A549 (cell line): ENCODE data around the gene NFE2L2. TPM values are rescaled to one million over a fixed set of nuclear protein-coding genes. Genes with fewer than 3 reads are reported as not detected.
"Not testable (repeated sequence)": the region's sequence is repeated elsewhere in the genome, so short reads cannot be mapped to it uniquely, and the experiment has no call there.

Experiments used
- ATAC-seq, 2 experiments: fragments of 200-7000 bp in 1 of 2; fragments of >200 bp in 1 of 2; cut with Nextera tagmentation in 1 of 2; cut with Tn5 transposase in 1 of 2; 3 replicates each; pipeline versions ENCODE4 v1.8.0 to v1.9.1; 2018 to 2020; ENCODE audit warnings: mild to moderate bottlenecking in 1 of 2, moderate library complexity in 1 of 2
- CTCF ChIA-PET: fragments of 300-600 bp; sonication (Branson Sonifier 250); formaldehyde crosslinking; extraction: SDS; loops from one replicate; lab custom pipeline; 2021; ENCODE audit warnings: antibody characterized with exemption, inconsistent platforms; lab: Yijun Ruan, JAX
- POLR2A ChIA-PET: fragments of 350-600 bp; formaldehyde crosslinking; extraction: SDS; loops from one replicate; lab custom pipeline; 2021; ENCODE audit warnings: antibody characterized with exemption, inconsistent platforms; lab: Yijun Ruan, JAX
- DNase-seq, 2 experiments: peaks; one replicate each; pipeline versions ENCODE4 v3.0.0 to v3.0.0-alpha.2; 2011 to 2016; ENCODE audit warnings: low read depth in 1 of 2, low spot score in 1 of 2
- FAIRE-seq: peaks from 2 replicates; lab custom pipeline; 2011; peaks lifted over from hg19 to GRCh38; lab: Jason Lieb, UNC
- H3K27ac ChIP-seq, 2 experiments: fragments of >200 bp; sonication (Bioruptor Twin); formaldehyde crosslinking; 3 replicates each; pipeline ENCODE4 v1.5.1; 2016 to 2017
- H3K4me1 ChIP-seq: fragments of >200 bp; sonication (Bioruptor Twin); formaldehyde crosslinking; 3 replicates; pipeline ENCODE4 v1.6.1; 2016
- H3K4me2 ChIP-seq: fragments of >200 bp; sonication (Bioruptor Twin); formaldehyde crosslinking; 3 replicates; pipeline ENCODE4 v1.6.1; 2016
- H3K4me3 ChIP-seq: fragments of >200 bp; sonication (Bioruptor Twin); formaldehyde crosslinking; 3 replicates; pipeline ENCODE4 v1.5.1; 2016
- H3K9me3 ChIP-seq: fragments of >200 bp; sonication (Bioruptor Twin); formaldehyde crosslinking; 3 replicates; pipeline ENCODE4 v1.6.1; 2016
- BCL3 ChIP-seq: fragments of >200 bp; sonication (Bioruptor Twin); formaldehyde crosslinking; IDR thresholded peaks from 3 replicates; pipeline ENCODE4 v1.6.1; 2016
- BHLHE40 ChIP-seq: IDR thresholded peaks from 2 replicates; pipeline ENCODE4 v1.6.1; 2012; ENCODE audit warnings: low read depth, low read length, inconsistent platforms
- CHD2 ChIP-seq: fragments of 150-350 bp; IDR thresholded peaks from 2 replicates; pipeline ENCODE4 v1.6.1; 2014; ENCODE audit warnings: low read length; ENCODE audit not compliant: partially characterized antibody
- CHD4 ChIP-seq: fragments of 200-600 bp; sonication (generic); IDR thresholded peaks from 2 replicates; pipeline ENCODE4 v1.6.1; 2016; ENCODE audit warnings: antibody characterized with exemption, mild to moderate bottlenecking, borderline replicate concordance
- FOSB ChIP-seq: fragments of 250-450 bp; sonication (Bioruptor Pico); IDR thresholded peaks from 2 replicates; pipeline ENCODE4 v1.5.0; 2020; ENCODE audit warnings: mild to moderate bottlenecking, moderate library complexity
- FOSL2 ChIP-seq, 2 experiments: fragments of 450-650 bp in 1 of 2; fragments of >200 bp in 1 of 2; sonication (Bioruptor Twin) in 1 of 2; formaldehyde crosslinking; IDR thresholded peaks; 2 replicates each; pipeline versions ENCODE4 v1.5.0 to v1.6.1; 2016 to 2020; ENCODE audit warnings: mild to moderate bottlenecking in 1 of 2, moderate library complexity in 1 of 2
- FOXS1 ChIP-seq: fragments of 250-450 bp; sonication (Bioruptor Pico); IDR thresholded peaks from 2 replicates; pipeline ENCODE4 v1.5.0; 2020; ENCODE audit warnings: mild to moderate bottlenecking, moderate library complexity
- GATA3 ChIP-seq: IDR thresholded peaks from 2 replicates; pipeline ENCODE4 v1.6.1; 2012; ENCODE audit warnings: borderline replicate concordance
- HOXB13 ChIP-seq: fragments of 250-450 bp; sonication (Bioruptor Pico); IDR thresholded peaks from 2 replicates; pipeline ENCODE4 v1.5.0; 2020; ENCODE audit warnings: low read depth, mild to moderate bottlenecking, moderate library complexity
- JUNB ChIP-seq: fragments of >200 bp; sonication (Bioruptor Twin); formaldehyde crosslinking; IDR thresholded peaks from 2 replicates; pipeline ENCODE4 v1.6.1; 2016
- MAFK ChIP-seq: fragments of 450-650 bp; IDR thresholded peaks from 2 replicates; pipeline ENCODE4 v1.6.1; 2014; ENCODE audit not compliant: partially characterized antibody
- NPAS2 ChIP-seq: fragments of 250-450 bp; sonication (Bioruptor Pico); IDR thresholded peaks from 2 replicates; pipeline ENCODE4 v1.8.0; 2022; ENCODE audit warnings: mild to moderate bottlenecking, moderate library complexity, borderline replicate concordance
- NR3C1 ChIP-seq: fragments of >200 bp; sonication (Bioruptor Twin); formaldehyde crosslinking; IDR thresholded peaks from 3 replicates; pipeline ENCODE4 v1.6.1; 2017
- PBX3 ChIP-seq: IDR thresholded peaks from 2 replicates; pipeline ENCODE4 v1.6.1; 2012
- POLR2A ChIP-seq: IDR thresholded peaks from 2 replicates; pipeline ENCODE4 v1.6.1; 2012; ENCODE audit warnings: mild to moderate bottlenecking, low read length
- RAD21 ChIP-seq, 2 experiments: fragments of >200 bp in 1 of 2; sonication (Bioruptor Twin) in 1 of 2; formaldehyde crosslinking in 1 of 2; IDR thresholded peaks in 1 of 2; conservative IDR thresholded peaks in 1 of 2; 2 replicates in 1 of 2; 3 replicates in 1 of 2; pipeline ENCODE4 v1.6.1; 2012 to 2018; ENCODE audit warnings: inconsistent platforms in 1 of 2
- RFX5 ChIP-seq: fragments of 450-650 bp; IDR thresholded peaks from 2 replicates; pipeline ENCODE4 v1.7.1; 2014; ENCODE audit warnings: antibody characterized with exemption, mild to moderate bottlenecking, moderate library complexity
- SREBF2 ChIP-seq: fragments of 450-650 bp; IDR thresholded peaks from 2 replicates; pipeline ENCODE4 v1.6.1; 2014; ENCODE audit warnings: mild to moderate bottlenecking, moderate library complexity
- TP53 ChIP-seq: fragments of 250-450 bp; sonication (Bioruptor Pico); IDR thresholded peaks from 2 replicates; pipeline ENCODE4 v1.5.0; 2021; ENCODE audit warnings: mild to moderate bottlenecking, moderate library complexity
- ZC3H11A ChIP-seq: fragments of 450-650 bp; IDR thresholded peaks from 2 replicates; pipeline ENCODE4 v1.6.1; 2014; ENCODE audit warnings: antibody characterized with exemption, mild to moderate bottlenecking
- WGBS: methylation state at CpG from one replicate; pipeline ENCODE4 v1.1.6; 2017; ENCODE audit errors: missing lambda C conversion rate; 5-methylcytosine and 5-hydroxymethylcytosine counted together
- polyA plus RNA-seq, 4 experiments: library from polyadenylated mRNA; depleted of rRNA in 3 of 4; stranded (reverse); fragments of >200 nt; fragmentation: RNase III in 1 of 4; extraction: RNeasy Plus Mini Kit Qiagen cat#74134 plus additional on column Dnase treatment in 1 of 4; gene quantifications; 2 replicates in 3 of 4; 3 replicates in 1 of 4; pipeline ENCODE4 v1.2.3, GENCODE V29; 2011 to 2017
- TF ChIP-seq, protein P1 (sequence below): fragments of 250-450 bp; sonication (Bioruptor Pico); IDR thresholded peaks from 2 replicates; pipeline ENCODE4 v1.5.0; 2020; ENCODE audit warnings: low read depth, mild to moderate bottlenecking, moderate library complexity
- TF ChIP-seq, protein P2 (sequence below): fragments of >200 bp; sonication (Bioruptor Twin); formaldehyde crosslinking; IDR thresholded peaks from 2 replicates; pipeline ENCODE4 v1.6.1; 2016

The NFE2L2 gene
- polyA plus RNA-seq, 2 of the 4 experiments (the other 2 are of a cell fraction) = 65.8 to 146 TPM

DNA sequence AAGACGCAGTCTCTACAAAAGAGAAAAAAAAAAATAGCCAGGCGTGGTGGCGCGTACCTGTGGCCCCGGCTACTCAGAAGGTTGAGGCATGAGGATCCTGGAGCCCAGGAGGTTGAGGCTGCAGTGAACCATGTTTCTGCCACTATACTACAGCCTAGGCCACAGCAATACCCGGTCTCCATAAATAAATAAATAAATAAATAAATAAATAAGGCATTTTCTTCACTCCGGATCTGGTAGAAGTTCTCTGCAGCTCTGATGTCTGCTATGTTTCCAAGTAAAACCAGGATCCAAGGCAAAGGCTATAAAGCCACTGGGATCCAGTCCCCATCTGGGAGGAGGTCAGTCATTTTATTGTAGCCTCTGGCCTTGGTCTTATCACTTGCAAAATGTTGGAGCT, 15.5 kb downstream of the NFE2L2 start (continued):
- TF ChIP-seq HOXB13 (CRISPR knock-in tag) = no peak
- TF ChIP-seq, protein P1, sequence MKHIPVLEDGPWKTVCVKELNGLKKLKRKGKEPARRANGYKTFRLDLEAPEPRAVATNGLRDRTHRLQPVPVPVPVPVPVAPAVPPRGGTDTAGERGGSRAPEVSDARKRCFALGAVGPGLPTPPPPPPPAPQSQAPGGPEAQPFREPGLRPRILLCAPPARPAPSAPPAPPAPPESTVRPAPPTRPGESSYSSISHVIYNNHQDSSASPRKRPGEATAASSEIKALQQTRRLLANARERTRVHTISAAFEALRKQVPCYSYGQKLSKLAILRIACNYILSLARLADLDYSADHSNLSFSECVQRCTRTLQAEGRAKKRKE (CRISPR knock-in tag) = no peak
- no peak for TF ChIP-seq JUNB
- no peak for TF ChIP-seq PBX3
- TF ChIP-seq SREBF2 = no peak
- TF ChIP-seq, all 56 proteins: peak for 0

- Histone ChIP-seq H3K27ac (peak overlapping the region in 1 of 2 experiments; percentile 92; a peak in 3 of 6 replicates), H3K4me3 (no peak overlapping the region), H3K4me1 (peaks cover 100% of the 10 kb centered on the region), H3K4me2 (peak overlapping the region; percentile 87; the same call in 2 of the 3 replicates), H3K9me3 (no peaks in the 10 kb centered on the region)
- DNase-seq (no peak), FAIRE-seq (no peak), ATAC-seq (no peak)
- POLR2A ChIA-PET = no interaction called here
- CTCF ChIA-PET = interaction anchor here (0.7 to 1.4 kb wide), 5 partner anchors 12 to 83 kb away, joined by 3 to 7 read pairs (median 4); partner anchors contain the start of gene NFE2L2
- no peak for TF ChIP-seq NR3C1
- TF ChIP-seq BHLHE40 = no peak
- no peak for TF ChIP-seq TP53
- WGBS = 77% methylated on average over 6 of the region's 6 CpGs
These were observed 16.7 kb downstream of the NFE2L2 start for GRCh38 chr2:177247693-177248262.

GRCh38 chr2:177246523-177247030, 17.9 kb downstream of the NFE2L2 start:
- WGBS = 67% methylated on average over 2 of the region's 2 CpGs
- not testable (repeated sequence) for H3K4me3 ChIP-seq, ATAC-seq, DNase-seq, FAIRE-seq, H3K9me3 ChIP-seq
- POLR2A ChIA-PET = interaction anchor here (3.9 kb wide), 1 partner anchor 17 kb away, joined by 25 read pairs; the partner anchor contains the start of gene NFE2L2
- CTCF ChIA-PET = interaction anchor here (1.0 to 2.5 kb wide), 5 partner anchors 8 to 82 kb away, joined by 3 to 11 read pairs (median 8); partner anchors contain the start of gene NFE2L2
- Histone ChIP-seq H3K4me1 (peaks cover 98% of the 10 kb centered on the region), H3K27ac (peak overlapping the region; percentile 86 to 92), H3K4me2 (peak overlapping the region; percentile 87)
- peak; percentile 20 for TF ChIP-seq MAFK

GRCh38 chr2:177246000-177246399, 18.5 kb downstream of the NFE2L2 start:
- H3K4me3 ChIP-seq = no peak overlapping the region
- CTCF ChIA-PET = interaction anchor here (1.0 to 2.5 kb wide), 5 partner anchors 8 to 81 kb away, joined by 3 to 11 read pairs (median 8); partner anchors contain the start of gene NFE2L2
- TF ChIP-seq FOSB (CRISPR knock-in tag) = no peak
- no peak for TF ChIP-seq RFX5
- no peak for TF ChIP-seq CHD2
- no peak for TF ChIP-seq ZC3H11A
- no peak for TF ChIP-seq FOXS1 (CRISPR knock-in tag)
- TF ChIP-seq TP53 = no peak
- no peak for TF ChIP-seq FOSL2 (IDR thresholded peaks at IDR 0.05)
- TF ChIP-seq FOSL2 (CRISPR knock-in tag; IDR thresholded peaks at IDR 0.05) = no peak
- TF ChIP-seq PBX3 = no peak
- TF ChIP-seq GATA3 = no peak
- no peak for TF ChIP-seq POLR2A
- no peak for TF ChIP-seq RAD21 (conservative IDR thresholded peaks at IDR 0.05 in 1 of 2, IDR thresholded peaks at IDR 0.05 in 1 of 2)
- no peak for TF ChIP-seq CHD4
- no peak for TF ChIP-seq NPAS2 (CRISPR knock-in tag)
- no peak for TF ChIP-seq BCL3
- TF ChIP-seq, protein P2, sequence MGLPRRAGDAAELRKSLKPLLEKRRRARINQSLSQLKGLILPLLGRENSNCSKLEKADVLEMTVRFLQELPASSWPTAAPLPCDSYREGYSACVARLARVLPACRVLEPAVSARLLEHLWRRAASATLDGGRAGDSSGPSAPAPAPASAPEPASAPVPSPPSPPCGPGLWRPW = no peak
- no peak for TF ChIP-seq BHLHE40

More at GRCh38 chr2:177246000-177246399, 18.5 kb downstream of the NFE2L2 start:
- peak overlapping the region; percentile 86 to 92 for H3K27ac ChIP-seq
- POLR2A ChIA-PET = interaction anchor here (3.9 kb wide), 1 partner anchor 18 kb away, joined by 25 read pairs; the partner anchor contains the start of gene NFE2L2
- H3K9me3 ChIP-seq = no peaks in the 10 kb centered on the region
- FAIRE-seq (no peak), DNase-seq (no peak), ATAC-seq (peak; percentile 4 to 5; a peak in 3 of 6 replicates)
- H3K4me1 ChIP-seq = peaks cover 98% of the 10 kb centered on the region
- WGBS = 16% methylated on average over 3 of the region's 3 CpGs
- H3K4me2 ChIP-seq = peak overlapping the region; percentile 87
